K562 (cell line): ENCODE results near the gene PRM3. TPM values are rescaled to one million over a fixed set of nuclear protein-coding genes. Genes with fewer than 3 reads are reported as not detected.

Experiments
- AFF4 ChIP-seq: sonication (generic); formaldehyde crosslinking; IDR thresholded peaks from 2 replicates; pipeline ENCODE4 v1.8.0; 2023; ENCODE audit warnings: mild to moderate bottlenecking, missing genetic modification reagents
- CBFA2T2 ChIP-seq: fragments of 450-650 bp; conservative IDR thresholded peaks from 2 replicates; pipeline ENCODE4 v1.6.1; 2017; ENCODE audit warnings: mild to moderate bottlenecking
- CHD7 ChIP-seq: fragments of 200-600 bp; sonication (generic); IDR thresholded peaks from one replicate; pipeline ENCODE4 v1.6.1; 2012; ENCODE audit warnings: mild to moderate bottlenecking, low read depth, low read length, inconsistent platforms
- HNRNPH1 ChIP-seq: fragments of 200-400 bp; formaldehyde crosslinking; optimal IDR thresholded peaks from 2 replicates; pipeline ENCODE3; 2017; ENCODE audit warnings: low read depth, mild to moderate bottlenecking, low read length, moderate library complexity
- PCBP2 ChIP-seq: fragments of 200-400 bp; formaldehyde crosslinking; IDR thresholded peaks from 2 replicates; pipeline ENCODE4 v1.6.1; 2018; ENCODE audit warnings: low read length, low read depth, mild to moderate bottlenecking, moderate library complexity; ENCODE audit not compliant: poor library complexity, severe bottlenecking
- PHF21A ChIP-seq: fragments of 450-650 bp; IDR thresholded peaks from 2 replicates; pipeline ENCODE4 v1.6.1; 2017; ENCODE audit warnings: low read depth, borderline replicate concordance
- TCFL5 ChIP-seq: fragments of 250-450 bp; sonication (Bioruptor Pico); conservative IDR thresholded peaks from 2 replicates; pipeline ENCODE4 v1.6.1; 2021; ENCODE audit warnings: mild to moderate bottlenecking, moderate library complexity, matching md5 sums
- ZBTB34 ChIP-seq: fragments of 250-450 bp; sonication (Bioruptor Pico); IDR thresholded peaks from 2 replicates; pipeline ENCODE4 v1.8.0; 2021; ENCODE audit warnings: mild to moderate bottlenecking, moderate library complexity
- ZKSCAN8 ChIP-seq: fragments of 200-800 bp; sonication (Bioruptor generic); IDR thresholded peaks from 2 replicates; pipeline ENCODE4 v1.6.1; 2016; ENCODE audit warnings: missing genetic modification characterization, missing compliant biosample characterization
- ZNF121 ChIP-seq: sonication (generic); formaldehyde crosslinking; conservative IDR thresholded peaks from 2 replicates; pipeline ENCODE4 v1.8.0; 2022; ENCODE audit warnings: missing genetic modification reagents
- ZNF133 ChIP-seq: fragments of 250-450 bp; sonication (Bioruptor Pico); IDR thresholded peaks from 2 replicates; pipeline ENCODE4 v1.4.0; 2020; ENCODE audit warnings: mild to moderate bottlenecking
- ZNF165 ChIP-seq: fragments of 250-450 bp; sonication (Bioruptor Pico); IDR thresholded peaks from 2 replicates; pipeline ENCODE4 v1.4.0; 2020; ENCODE audit warnings: borderline replicate concordance
- ZNF445 ChIP-seq: fragments of 250-450 bp; sonication (Bioruptor Pico); IDR thresholded peaks from 2 replicates; pipeline ENCODE4 v1.4.0; 2020; ENCODE audit warnings: low read depth, mild to moderate bottlenecking, moderate library complexity
- polyA plus RNA-seq, 8 experiments: library from polyadenylated mRNA; depleted of rRNA in 4 of 8; stranded (reverse) in 5 of 8; unstranded in 3 of 8; fragments of >200 nt; fragmentation: Nextera tagmentation in 2 of 8; fragmentation: Illumina TruSeq in 1 of 8; extraction: Ambion mirVana in 2 of 8; extraction: Trizol in 1 of 8; gene quantifications; 2 replicates each; pipeline versions ENCODE4 v1.2.1 to v1.2.3, GENCODE V29; 2011 to 2014; ENCODE audit warnings: inconsistent platforms in 1 of 8, missing spikeins in 1 of 8
- total RNA-seq, 7 experiments: library from RNA; depleted of rRNA in 6 of 7; stranded (reverse); fragments of >200 nt in 6 of 7; fragmentation: Illumina TruSeq in 2 of 7; extraction: Trizol in 2 of 7; gene quantifications; 2 replicates each; pipeline versions ENCODE4 v1.2.1 to v1.2.3, GENCODE V29; 2011 to 2021; ENCODE audit warnings: low replicate concordance in 1 of 7

The PRM3 gene
- total and polyA plus RNA-seq, 9 of the 15 experiments (the other 6 are each of a cell fraction or from before 2014, with no cell fraction given), result not detected

GRCh38 chr16:11245988-11246387 lies 27.4 kb downstream of the PRM3 start (continued):
- TF ChIP-seq CHD7 (no peak), ZNF133 (CRISPR knock-in tag) (no peak), PHF21A (no peak), ZNF165 (CRISPR knock-in tag) (no peak), ZNF121 (CRISPR knock-in tag) (no peak), PCBP2 (no peak), CBFA2T2 (no peak), HNRNPH1 (no peak), ZNF445 (CRISPR knock-in tag) (no peak), ZKSCAN8 (CRISPR knock-in tag) (no peak), ZBTB34 (CRISPR knock-in tag) (no peak), TCFL5 (CRISPR knock-in tag) (no peak), AFF4 (no peak)
